GM12878 (cell line): ENCODE data around the gene MPHOSPH9. TPM values are rescaled to one million over a fixed set of nuclear protein-coding genes. Genes with fewer than 3 reads are reported as not detected.

Experiments
- CHD4 ChIP-seq: fragments of 200-600 bp; sonication (generic); IDR thresholded peaks from 2 replicates; pipeline ENCODE4 v1.6.1; 2016; ENCODE audit warnings: mild to moderate bottlenecking
- ESRRA ChIP-seq: IDR thresholded peaks from 2 replicates; pipeline ENCODE4 v1.6.1; 2012; ENCODE audit warnings: mild to moderate bottlenecking, low read length, improper control_type of control experiment
- GATAD2B ChIP-seq: fragments of 450-650 bp; conservative IDR thresholded peaks from 2 replicates; pipeline ENCODE4 v1.6.1; 2017; ENCODE audit warnings: low read depth, mild to moderate bottlenecking, moderate library complexity
- MTA2 ChIP-seq: fragments of 450-650 bp; IDR thresholded peaks from 2 replicates; pipeline ENCODE4 v1.6.1; 2016; ENCODE audit warnings: low read depth, mild to moderate bottlenecking, moderate library complexity
- NFIC ChIP-seq: IDR thresholded peaks from 2 replicates; pipeline ENCODE4 v1.6.1; 2012; ENCODE audit warnings: low read depth, mild to moderate bottlenecking, inconsistent platforms, low read length, moderate library complexity
- NFXL1 ChIP-seq: fragments of 450-650 bp; IDR thresholded peaks from 2 replicates; pipeline ENCODE4 v1.6.1; 2017; ENCODE audit warnings: antibody characterized with exemption, mild to moderate bottlenecking, borderline replicate concordance
- NR2C2 ChIP-seq: IDR thresholded peaks from 2 replicates; pipeline ENCODE4 v1.6.1; 2011; ENCODE audit warnings: borderline replicate concordance, low read depth; ENCODE audit not compliant: control insufficient read depth, insufficient read length
- PAX5 ChIP-seq: IDR thresholded peaks from 2 replicates; pipeline ENCODE4 v1.6.1; 2011; ENCODE audit warnings: low read depth, low read length, borderline replicate concordance
- POU2F2 ChIP-seq: IDR thresholded peaks from 3 replicates; pipeline ENCODE4 v1.6.1; 2011; ENCODE audit warnings: low read depth, mild to moderate bottlenecking, low read length, borderline replicate concordance
- SIN3A ChIP-seq: IDR thresholded peaks from 2 replicates; pipeline ENCODE4 v1.6.1; 2012; ENCODE audit warnings: low read depth, low read length, improper control_type of control experiment
- SMARCA5 ChIP-seq: fragments of 450-650 bp; IDR thresholded peaks from 2 replicates; pipeline ENCODE4 v1.6.1; 2017; ENCODE audit warnings: mild to moderate bottlenecking
- SMC3 ChIP-seq: IDR thresholded peaks from 2 replicates; pipeline ENCODE4 v1.6.1; 2011; ENCODE audit warnings: low read length, improper control_type of control experiment, borderline replicate concordance
- SREBF1 ChIP-seq: IDR thresholded peaks from 2 replicates; pipeline ENCODE4 v1.6.1; 2012; ENCODE audit warnings: mild to moderate bottlenecking, low read length
- TCF7 ChIP-seq: IDR thresholded peaks from 2 replicates; pipeline ENCODE4 v1.6.1; 2014; ENCODE audit warnings: antibody characterized with exemption, borderline replicate concordance
- WRNIP1 ChIP-seq: IDR thresholded peaks from 2 replicates; pipeline ENCODE4 v1.6.1; 2011; ENCODE audit warnings: low read depth, low read length, improper control_type of control experiment, borderline replicate concordance
- ZBED1 ChIP-seq: IDR thresholded peaks from 2 replicates; pipeline ENCODE4 v1.6.1; 2016; ENCODE audit warnings: borderline replicate concordance
- ZBTB11 ChIP-seq: fragments of 450-650 bp; formaldehyde crosslinking; IDR thresholded peaks from 2 replicates; pipeline ENCODE4 v1.5.0; 2022; ENCODE audit warnings: mild to moderate bottlenecking, missing genetic modification characterization
- ZNF207 ChIP-seq: fragments of 450-650 bp; IDR thresholded peaks from 2 replicates; pipeline ENCODE4 v1.6.1; 2014; ENCODE audit warnings: antibody characterized with exemption, mild to moderate bottlenecking, borderline replicate concordance
- polyA plus RNA-seq, 11 experiments: library from polyadenylated mRNA; depleted of rRNA in 4 of 11; unstranded in 6 of 11; stranded (reverse) in 5 of 11; fragments of >200 nt; fragmentation: Nextera tagmentation in 4 of 11; fragmentation: Illumina TruSeq in 1 of 11; extraction: Ambion mirVana in 4 of 11; extraction: Trizol in 1 of 11; gene quantifications; 1 replicate in 1 of 11; 2 replicates in 10 of 11; pipeline versions ENCODE4 v1.2.1 to v1.2.3, GENCODE V29; 2011 to 2016; ENCODE audit warnings: inconsistent platforms in 2 of 11, missing spikeins in 2 of 11, low read depth in 1 of 11
- total RNA-seq, 4 experiments: library from RNA; depleted of rRNA in 3 of 4; stranded (reverse); fragments of >200 nt in 3 of 4; fragmentation: Illumina TruSeq in 1 of 4; extraction: Trizol in 1 of 4; gene quantifications; 2 replicates each; pipeline versions ENCODE4 v1.2.1 to v1.2.3, GENCODE V29; 2013 to 2021
- TF ChIP-seq, protein P1 (sequence below): fragments of 450-650 bp; IDR thresholded peaks from 2 replicates; pipeline ENCODE4 v1.6.1; 2017; ENCODE audit warnings: mild to moderate bottlenecking, low read depth, inconsistent platforms; ENCODE audit not compliant: poor library complexity, severe bottlenecking
- TF ChIP-seq, protein P2 (sequence below): fragments of 450-650 bp; IDR thresholded peaks from 2 replicates; pipeline ENCODE4 v1.6.1; 2016; ENCODE audit warnings: mild to moderate bottlenecking, moderate library complexity, borderline replicate concordance

MPHOSPH9 gene
- total and polyA plus RNA-seq, 10 of the 15 experiments (the other 5 are each of a cell fraction or from before 2014, with no cell fraction given) = 11.5 to 72.2 (median 45.7) TPM

GRCh38 chr12:123237646-123238329 lies 4.8 kb upstream of the MPHOSPH9 start (continued):
- TF ChIP-seq TCF7 = peak; percentile 39; the same call in 1 of the 2 replicates
- TF ChIP-seq SMARCA5 = 0 out of 2 replicates have a peak, but pooled peaks have one; percentile 53
- TF ChIP-seq ZNF207 = no peak
- TF ChIP-seq SREBF1 = no peak
- no peak for TF ChIP-seq NR2C2
- TF ChIP-seq WRNIP1 = no peak
- TF ChIP-seq CHD4 = no peak
- no peak for TF ChIP-seq ZBED1
- TF ChIP-seq PAX5 = no peak
- peak; percentile 31; the same call in 1 of the 2 replicates for TF ChIP-seq SMC3
- TF ChIP-seq NFIC = peak; percentile 11
- TF ChIP-seq, protein P1, sequence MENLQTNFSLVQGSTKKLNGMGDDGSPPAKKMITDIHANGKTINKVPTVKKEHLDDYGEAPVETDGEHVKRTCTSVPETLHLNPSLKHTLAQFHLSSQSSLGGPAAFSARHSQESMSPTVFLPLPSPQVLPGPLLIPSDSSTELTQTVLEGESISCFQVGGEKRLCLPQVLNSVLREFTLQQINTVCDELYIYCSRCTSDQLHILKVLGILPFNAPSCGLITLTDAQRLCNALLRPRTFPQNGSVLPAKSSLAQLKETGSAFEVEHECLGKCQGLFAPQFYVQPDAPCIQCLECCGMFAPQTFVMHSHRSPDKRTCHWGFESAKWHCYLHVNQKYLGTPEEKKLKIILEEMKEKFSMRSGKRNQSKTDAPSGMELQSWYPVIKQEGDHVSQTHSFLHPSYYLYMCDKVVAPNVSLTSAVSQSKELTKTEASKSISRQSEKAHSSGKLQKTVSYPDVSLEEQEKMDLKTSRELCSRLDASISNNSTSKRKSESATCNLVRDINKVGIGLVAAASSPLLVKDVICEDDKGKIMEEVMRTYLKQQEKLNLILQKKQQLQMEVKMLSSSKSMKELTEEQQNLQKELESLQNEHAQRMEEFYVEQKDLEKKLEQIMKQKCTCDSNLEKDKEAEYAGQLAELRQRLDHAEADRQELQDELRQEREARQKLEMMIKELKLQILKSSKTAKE = peak; percentile 21
- no peak for TF ChIP-seq ESRRA
- no peak for TF ChIP-seq SIN3A
- no peak for TF ChIP-seq NFXL1
- no peak for TF ChIP-seq MTA2
- TF ChIP-seq, protein P2, sequence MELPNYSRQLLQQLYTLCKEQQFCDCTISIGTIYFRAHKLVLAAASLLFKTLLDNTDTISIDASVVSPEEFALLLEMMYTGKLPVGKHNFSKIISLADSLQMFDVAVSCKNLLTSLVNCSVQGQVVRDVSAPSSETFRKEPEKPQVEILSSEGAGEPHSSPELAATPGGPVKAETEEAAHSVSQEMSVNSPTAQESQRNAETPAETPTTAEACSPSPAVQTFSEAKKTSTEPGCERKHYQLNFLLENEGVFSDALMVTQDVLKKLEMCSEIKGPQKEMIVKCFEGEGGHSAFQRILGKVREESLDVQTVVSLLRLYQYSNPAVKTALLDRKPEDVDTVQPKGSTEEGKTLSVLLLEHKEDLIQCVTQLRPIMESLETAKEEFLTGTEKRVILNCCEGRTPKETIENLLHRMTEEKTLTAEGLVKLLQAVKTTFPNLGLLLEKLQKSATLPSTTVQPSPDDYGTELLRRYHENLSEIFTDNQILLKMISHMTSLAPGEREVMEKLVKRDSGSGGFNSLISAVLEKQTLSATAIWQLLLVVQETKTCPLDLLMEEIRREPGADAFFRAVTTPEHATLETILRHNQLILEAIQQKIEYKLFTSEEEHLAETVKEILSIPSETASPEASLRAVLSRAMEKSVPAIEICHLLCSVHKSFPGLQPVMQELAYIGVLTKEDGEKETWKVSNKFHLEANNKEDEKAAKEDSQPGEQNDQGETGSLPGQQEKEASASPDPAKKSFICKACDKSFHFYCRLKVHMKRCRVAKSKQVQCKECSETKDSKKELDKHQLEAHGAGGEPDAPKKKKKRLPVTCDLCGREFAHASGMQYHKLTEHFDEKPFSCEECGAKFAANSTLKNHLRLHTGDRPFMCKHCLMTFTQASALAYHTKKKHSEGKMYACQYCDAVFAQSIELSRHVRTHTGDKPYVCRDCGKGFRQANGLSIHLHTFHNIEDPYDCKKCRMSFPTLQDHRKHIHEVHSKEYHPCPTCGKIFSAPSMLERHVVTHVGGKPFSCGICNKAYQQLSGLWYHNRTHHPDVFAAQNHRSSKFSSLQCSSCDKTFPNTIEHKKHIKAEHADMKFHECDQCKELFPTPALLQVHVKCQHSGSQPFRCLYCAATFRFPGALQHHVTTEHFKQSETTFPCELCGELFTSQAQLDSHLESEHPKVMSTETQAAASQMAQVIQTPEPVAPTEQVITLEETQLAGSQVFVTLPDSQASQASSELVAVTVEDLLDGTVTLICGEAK = no peak
- no peak for TF ChIP-seq POU2F2
- TF ChIP-seq ZBTB11 (CRISPR knock-in tag) = no peak
- no peak for TF ChIP-seq GATAD2B
